Colonic mucosa (tissue), 4 donors: ENCODE results near the gene CNTN4. TPM values are rescaled to one million over a fixed set of nuclear protein-coding genes. Genes with fewer than 3 reads are reported as not detected.

Source experiments
- DNase-seq: peaks from one replicate; pipeline ENCODE4 v3.0.0-alpha.2; 2020
- H3K27ac ChIP-seq: fragments of 200-600 bp; one replicate; pipeline ENCODE4 v1.8.0; 2021
- H3K27me3 ChIP-seq: fragments of 200-600 bp; one replicate; pipeline ENCODE4 v1.8.0; 2021
- H3K36me3 ChIP-seq: fragments of 200-600 bp; one replicate; pipeline ENCODE4 v1.8.0; 2021
- H3K4me1 ChIP-seq: fragments of 200-600 bp; one replicate; pipeline ENCODE4 v1.8.0; 2021; ENCODE audit warnings: mild to moderate bottlenecking
- H3K4me3 ChIP-seq: fragments of 200-600 bp; one replicate; pipeline ENCODE4 v1.8.0; 2021
- H3K9ac ChIP-seq, 2 donors: one replicate each; pipeline ENCODE4 v1.7.0; 2013; ENCODE audit warnings: control low read depth in 2 of 2, low read depth in 2 of 2, low read length in 2 of 2
- H3K9me3 ChIP-seq: fragments of 200-600 bp; one replicate; pipeline ENCODE4 v1.8.0; 2021
- CTCF ChIP-seq: fragments of 200-600 bp; IDR thresholded peaks from one replicate; pipeline ENCODE4 v1.8.0; 2022; ENCODE audit warnings: antibody characterized with exemption, mild to moderate bottlenecking
- intact Hi-C: fragments of 100-400 bp; cut with DNase I; formaldehyde crosslinking; loops from one replicate; pipeline ENCODE4 v1.14.1; 2022
- total RNA-seq, 2 donors: library from RNA; stranded (reverse); fragmentation: NEBNext Ultra II Directional in 1 of 2; extraction: Animal tissue kit (Norgen Biotek cat#: 25700) in 1 of 2; gene quantifications; one replicate each; pipeline ENCODE4 v1.2.1, GENCODE V29; 2021
- donor health status: healthy.
- donor health status: DM: no; HTN: no; CAD: no.
- donor health status: DM: no; HTN: no; CAD: no.

Gene CNTN4
- total RNA-seq, 2 donors from 2014 or later, result 8.2 to 19.1 TPM

GRCh38 chr3:2153053-2153452, 54.4 kb downstream of the CNTN4 start:
- no peak for DNase-seq
- intact Hi-C loops, result no loop called here
- no peak for TF ChIP-seq CTCF
- H3K9ac ChIP-seq, result no peak overlapping the region
- H3K27me3 ChIP-seq, result no peaks in the 10 kb centered on the region
- H3K27ac ChIP-seq, result no peak overlapping the region
- no peaks in the 10 kb centered on the region for H3K36me3 ChIP-seq
- H3K4me1 ChIP-seq, result no peaks in the 10 kb centered on the region
- no peaks in the 10 kb centered on the region for H3K9me3 ChIP-seq
- H3K4me3 ChIP-seq, result no peak overlapping the region

GRCh38 chr3:2153547-2153946, 54.9 kb downstream of the CNTN4 start:
- Histone ChIP-seq H3K9ac (no peak overlapping the region), H3K27ac (no peak overlapping the region), H3K9me3 (no peaks in the 10 kb centered on the region), H3K36me3 (no peaks in the 10 kb centered on the region), H3K27me3 (no peaks in the 10 kb centered on the region), H3K4me1 (no peaks in the 10 kb centered on the region), H3K4me3 (no peak overlapping the region)
- no peak for TF ChIP-seq CTCF
- DNase-seq, result no peak
- intact Hi-C loops, result no loop called here

- H3K4me1 ChIP-seq, result no peaks in the 10 kb centered on the region
- H3K9me3 ChIP-seq, result no peaks in the 10 kb centered on the region
- H3K36me3 ChIP-seq, result no peaks in the 10 kb centered on the region
- H3K4me3 ChIP-seq, result no peak overlapping the region
- H3K9ac ChIP-seq, result no peak overlapping the region
- no peak for TF ChIP-seq CTCF
- no peak overlapping the region for H3K27ac ChIP-seq
- H3K27me3 ChIP-seq, result no peaks in the 10 kb centered on the region
- intact Hi-C loops, result no loop called here
- no peak for DNase-seq
Measured at GRCh38 chr3:2154621-2155020, 56.0 kb downstream of the CNTN4 start.

GRCh38 chr3:2156244-2156847, 57.7 kb downstream of the CNTN4 start:
- Histone ChIP-seq H3K9ac (no peak overlapping the region), H3K36me3 (no peaks in the 10 kb centered on the region), H3K27ac (no peak overlapping the region), H3K4me1 (no peaks in the 10 kb centered on the region), H3K9me3 (no peaks in the 10 kb centered on the region), H3K27me3 (no peaks in the 10 kb centered on the region), H3K4me3 (no peak overlapping the region)
- intact Hi-C loops, result no loop called here
- peak; percentile 36 for DNase-seq
- peak; percentile 54 for TF ChIP-seq CTCF

- Histone ChIP-seq H3K4me1 (no peaks in the 10 kb centered on the region), H3K4me3 (no peak overlapping the region), H3K27ac (no peak overlapping the region), H3K9me3 (no peaks in the 10 kb centered on the region), H3K9ac (no peak overlapping the region), H3K27me3 (no peaks in the 10 kb centered on the region), H3K36me3 (no peaks in the 10 kb centered on the region)
- no peak for DNase-seq
- intact Hi-C loops, result no loop called here
- no peak for TF ChIP-seq CTCF
Measured at GRCh38 chr3:2158828-2159227, 60.2 kb downstream of the CNTN4 start.
